Activated naive CD8-positive, alpha-beta T cell treated with anti-CD3 and anti-CD28 coated beads, Interleukin-2, amount 10 ng/mL, durations not matched to agents 7 days and 5 days (primary cell): ENCODE measurements around the gene DMTF1. TPM values are rescaled to one million over a fixed set of nuclear protein-coding genes. Genes with fewer than 3 reads are reported as not detected.

Experiments
- ATAC-seq: fragments of 150-1000 bp; cut with Tn5 transposase; one replicate; pipeline ENCODE4 v1.10.0; 2021; ENCODE audit warnings: low read depth, moderate library complexity
- POLR2A ChIA-PET: fragments of 350-600 bp; sonication (Branson Sonifier 250); formaldehyde crosslinking; loops from one replicate; lab custom pipeline; 2021; ENCODE audit warnings: antibody characterized with exemption; lab: Charles Lee
- DNase-seq: peaks from one replicate; pipeline ENCODE4 v3.0.0; 2021
- H3K27ac Mint-ChIP-seq: one replicate; pipeline ENCODE4 v1.8.0; 2022; ENCODE audit warnings: mild to moderate bottlenecking, mixed read lengths
- H3K27me3 Mint-ChIP-seq: one replicate; pipeline ENCODE4 v1.8.0; 2022; ENCODE audit warnings: mild to moderate bottlenecking, moderate library complexity, mixed read lengths
- H3K36me3 Mint-ChIP-seq: one replicate; pipeline ENCODE4 v1.8.0; 2021; ENCODE audit warnings: mild to moderate bottlenecking, mixed read lengths
- H3K4me1 Mint-ChIP-seq: one replicate; pipeline ENCODE4 v1.8.0; 2021; ENCODE audit warnings: mixed read lengths
- H3K4me3 Mint-ChIP-seq: one replicate; pipeline ENCODE4 v1.8.0; 2022; ENCODE audit warnings: mild to moderate bottlenecking, moderate library complexity, mixed read lengths
- H3K9me3 Mint-ChIP-seq: one replicate; pipeline ENCODE4 v1.8.0; 2021; ENCODE audit warnings: mixed read lengths
- total RNA-seq, 2 experiments: library from RNA; stranded (reverse); gene quantifications; one replicate each; pipeline ENCODE4 v1.2.3, GENCODE V29; 2021

Gene DMTF1
- total RNA-seq, 2 experiments from 2014 or later, result 131 to 137 TPM

- POLR2A ChIA-PET, result interaction anchor here (0.8 to 3.8 kb wide), 11 partner anchors 8 to 782 kb away, joined by 3 to 119 read pairs (median 4); partner anchors contain the start of genes ADAM22, CROT, ELAPOR2 and TMEM243
- H3K36me3 Mint-ChIP-seq, result peaks cover 13% of the 10 kb centered on the region
- H3K27me3 Mint-ChIP-seq, result no peaks in the 10 kb centered on the region
- DNase-seq (no peak), ATAC-seq (peak; percentile 26)
- peaks cover 25% of the 10 kb centered on the region for H3K4me1 Mint-ChIP-seq
- H3K4me3 Mint-ChIP-seq, result peak overlapping the region; percentile 92
- H3K27ac Mint-ChIP-seq, result peak overlapping the region; percentile 92
- H3K9me3 Mint-ChIP-seq, result no peaks in the 10 kb centered on the region
Observed at GRCh38 chr7:87151729-87152111, 533 bp upstream of the DMTF1 start.

- Mint-ChIP-seq H3K27me3 (no peaks in the 10 kb centered on the region), H3K27ac (peak overlapping the region; percentile 92), H3K4me1 (peaks cover 30% of the 10 kb centered on the region), H3K9me3 (no peaks in the 10 kb centered on the region), H3K36me3 (peaks cover 16% of the 10 kb centered on the region), H3K4me3 (peak overlapping the region; percentile 92)
- POLR2A ChIA-PET, result interaction anchor here (0.7 to 3.8 kb wide), 11 partner anchors 9 to 1067 kb away, joined by 3 to 119 read pairs (median 5); partner anchors contain the start of genes ADAM22, CROT, ELAPOR2 and SRI
- peak; percentile 34 for ATAC-seq
- DNase-seq, result peak; percentile 50
Observed at GRCh38 chr7:87152897-87153641, 816 bp downstream of the DMTF1 start.

GRCh38 chr7:87154166-87154565 lies 1.9 kb downstream of the DMTF1 start:
- Mint-ChIP-seq H3K4me1 (peaks cover 30% of the 10 kb centered on the region), H3K36me3 (peaks cover 16% of the 10 kb centered on the region), H3K27me3 (no peaks in the 10 kb centered on the region), H3K9me3 (no peaks in the 10 kb centered on the region), H3K27ac (no peak overlapping the region), H3K4me3 (peak overlapping the region; percentile 92)
- POLR2A ChIA-PET, result interaction anchor here (3.4 to 3.8 kb wide), 2 partner anchors 58 to 64 kb away, joined by 50 to 119 read pairs; partner anchors contain the start of gene TMEM243
- DNase-seq (no peak), ATAC-seq (no peak)

GRCh38 chr7:87154569-87154968 lies 2.3 kb downstream of the DMTF1 start:
- DNase-seq (no peak), ATAC-seq (no peak)
- POLR2A ChIA-PET, result interaction anchor here (3.4 to 3.8 kb wide), 2 partner anchors 58 to 64 kb away, joined by 50 to 119 read pairs; partner anchors contain the start of gene TMEM243
- H3K36me3 Mint-ChIP-seq, result peaks cover 16% of the 10 kb centered on the region
- peaks cover 31% of the 10 kb centered on the region for H3K4me1 Mint-ChIP-seq
- peak overlapping the region; percentile 92 for H3K4me3 Mint-ChIP-seq
- H3K27me3 Mint-ChIP-seq, result no peaks in the 10 kb centered on the region
- no peaks in the 10 kb centered on the region for H3K9me3 Mint-ChIP-seq
- H3K27ac Mint-ChIP-seq, result no peak overlapping the region

- DNase-seq (no peak), ATAC-seq (no peak)
- Mint-ChIP-seq H3K27me3 (no peaks in the 10 kb centered on the region), H3K9me3 (no peaks in the 10 kb centered on the region), H3K27ac (no peak overlapping the region), H3K4me1 (peaks cover 36% of the 10 kb centered on the region), H3K4me3 (no peak overlapping the region), H3K36me3 (peaks cover 21% of the 10 kb centered on the region)
- POLR2A ChIA-PET, result interaction anchor here (0.7 to 1.7 kb wide), 2 partner anchors 19 to 62 kb away, joined by 3 read pairs; no protein-coding TSS in a partner anchor
Observed at GRCh38 chr7:87155788-87156187, 3.5 kb downstream of the DMTF1 start.

- ATAC-seq, result no peak
- DNase-seq, result no peak
- Mint-ChIP-seq H3K27ac (no peak overlapping the region), H3K9me3 (no peaks in the 10 kb centered on the region), H3K27me3 (no peaks in the 10 kb centered on the region), H3K36me3 (peaks cover 21% of the 10 kb centered on the region), H3K4me3 (no peak overlapping the region), H3K4me1 (peaks cover 31% of the 10 kb centered on the region)
- POLR2A ChIA-PET, result interaction anchor here (1.7 kb wide), 1 partner anchor 61 kb away, joined by 3 read pairs; no protein-coding TSS in a partner anchor
Observed at GRCh38 chr7:87156709-87157108, 4.5 kb downstream of the DMTF1 start.

GRCh38 chr7:87159538-87159937 lies 7.3 kb downstream of the DMTF1 start:
- Mint-ChIP-seq H3K27ac (no peak overlapping the region), H3K4me1 (peaks cover 33% of the 10 kb centered on the region), H3K4me3 (no peak overlapping the region), H3K36me3 (peaks cover 27% of the 10 kb centered on the region), H3K9me3 (no peaks in the 10 kb centered on the region), H3K27me3 (no peaks in the 10 kb centered on the region)
- ATAC-seq (no peak), DNase-seq (no peak)
- POLR2A ChIA-PET, result no interaction called here

- Mint-ChIP-seq H3K36me3 (peaks cover 47% of the 10 kb centered on the region), H3K4me1 (peaks cover 20% of the 10 kb centered on the region), H3K27me3 (no peaks in the 10 kb centered on the region), H3K27ac (no peak overlapping the region), H3K9me3 (no peaks in the 10 kb centered on the region), H3K4me3 (no peak overlapping the region)
- ATAC-seq, result no peak
- no peak for DNase-seq
- POLR2A ChIA-PET, result no interaction called here
Observed at GRCh38 chr7:87164433-87164832, 12.2 kb downstream of the DMTF1 start.

- Mint-ChIP-seq H3K4me3 (no peak overlapping the region), H3K27me3 (no peaks in the 10 kb centered on the region), H3K9me3 (no peaks in the 10 kb centered on the region), H3K36me3 (peaks cover 60% of the 10 kb centered on the region), H3K4me1 (peaks cover 13% of the 10 kb centered on the region), H3K27ac (peak overlapping the region; percentile 7)
- ATAC-seq (no peak), DNase-seq (no peak)
- POLR2A ChIA-PET, result interaction anchor here (1.2 kb wide), 1 partner anchor 18 kb away, joined by 3 read pairs; the partner anchor contains the start of gene DMTF1
Observed at GRCh38 chr7:87170828-87171227, 18.6 kb downstream of the DMTF1 start.

GRCh38 chr7:87171282-87171934 lies 19.2 kb downstream of the DMTF1 start:
- POLR2A ChIA-PET, result interaction anchor here (1.2 kb wide), 1 partner anchor 19 kb away, joined by 3 read pairs; the partner anchor contains the start of gene DMTF1

GRCh38 chr7:87173471-87173870 lies 21.2 kb downstream of the DMTF1 start:
- Mint-ChIP-seq H3K27me3 (no peaks in the 10 kb centered on the region), H3K4me3 (no peak overlapping the region), H3K36me3 (peaks cover 56% of the 10 kb centered on the region), H3K9me3 (no peaks in the 10 kb centered on the region), H3K4me1 (peaks cover 19% of the 10 kb centered on the region), H3K27ac (no peak overlapping the region)
- POLR2A ChIA-PET, result interaction anchor here (1.3 kb wide), 1 partner anchor 44 kb away, joined by 3 read pairs; no protein-coding TSS in a partner anchor
- no peak for ATAC-seq
- no peak for DNase-seq

More at GRCh38 chr7:87171282-87171934, 19.2 kb downstream of the DMTF1 start:
- Mint-ChIP-seq H3K9me3 (no peaks in the 10 kb centered on the region), H3K4me1 (peaks cover 15% of the 10 kb centered on the region), H3K27me3 (no peaks in the 10 kb centered on the region), H3K4me3 (no peak overlapping the region), H3K36me3 (peaks cover 60% of the 10 kb centered on the region), H3K27ac (no peak overlapping the region)
- ATAC-seq, result no peak
- DNase-seq, result no peak

GRCh38 chr7:87178320-87178719 lies 26.1 kb downstream of the DMTF1 start:
- DNase-seq (no peak), ATAC-seq (no peak)
- POLR2A ChIA-PET, result no interaction called here
- no peaks in the 10 kb centered on the region for H3K27me3 Mint-ChIP-seq
- peaks cover 12% of the 10 kb centered on the region for H3K4me1 Mint-ChIP-seq
- H3K36me3 Mint-ChIP-seq, result peaks cover 53% of the 10 kb centered on the region
- H3K27ac Mint-ChIP-seq, result no peak overlapping the region
- no peak overlapping the region for H3K4me3 Mint-ChIP-seq
- H3K9me3 Mint-ChIP-seq, result no peaks in the 10 kb centered on the region

- no peak for DNase-seq
- H3K4me1 Mint-ChIP-seq, result peaks cover 17% of the 10 kb centered on the region
- POLR2A ChIA-PET, result no interaction called here
- H3K27me3 Mint-ChIP-seq, result no peaks in the 10 kb centered on the region
- H3K36me3 Mint-ChIP-seq, result peaks cover 55% of the 10 kb centered on the region
- H3K9me3 Mint-ChIP-seq, result no peaks in the 10 kb centered on the region
- no peak overlapping the region for H3K27ac Mint-ChIP-seq
- no peak for ATAC-seq
- no peak overlapping the region for H3K4me3 Mint-ChIP-seq
Observed at GRCh38 chr7:87179180-87179579, 26.9 kb downstream of the DMTF1 start.
